ENCODE measurements around the gene STARD13. TPM values are rescaled to one million over a fixed set of nuclear protein-coding genes. Genes with fewer than 3 reads are reported as not detected.

STARD13 gene
- total and polyA plus RNA-seq, 8 donors, result 21.9 to 43.6 (median 24.6) TPM

DNA sequence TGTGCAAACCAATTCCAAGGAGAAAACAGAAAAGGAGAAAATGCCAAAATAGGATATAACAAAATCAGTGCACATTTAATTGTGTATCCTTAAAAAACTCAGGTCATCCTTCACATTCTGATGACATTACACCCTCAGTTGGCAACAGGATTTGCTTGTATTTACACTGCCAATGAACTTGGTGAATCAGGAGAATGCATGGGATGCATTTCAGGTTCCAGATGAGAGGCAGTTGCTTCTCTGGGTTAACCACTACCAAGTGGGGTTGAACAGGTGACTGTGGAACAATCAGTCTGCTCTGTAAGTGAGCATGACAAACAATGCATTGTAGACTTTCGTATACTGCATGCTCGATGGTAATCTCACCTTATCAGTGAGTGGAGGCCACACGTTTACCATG, 79.1 kb downstream of the STARD13 start:
- TF ChIP-seq, protein P1, sequence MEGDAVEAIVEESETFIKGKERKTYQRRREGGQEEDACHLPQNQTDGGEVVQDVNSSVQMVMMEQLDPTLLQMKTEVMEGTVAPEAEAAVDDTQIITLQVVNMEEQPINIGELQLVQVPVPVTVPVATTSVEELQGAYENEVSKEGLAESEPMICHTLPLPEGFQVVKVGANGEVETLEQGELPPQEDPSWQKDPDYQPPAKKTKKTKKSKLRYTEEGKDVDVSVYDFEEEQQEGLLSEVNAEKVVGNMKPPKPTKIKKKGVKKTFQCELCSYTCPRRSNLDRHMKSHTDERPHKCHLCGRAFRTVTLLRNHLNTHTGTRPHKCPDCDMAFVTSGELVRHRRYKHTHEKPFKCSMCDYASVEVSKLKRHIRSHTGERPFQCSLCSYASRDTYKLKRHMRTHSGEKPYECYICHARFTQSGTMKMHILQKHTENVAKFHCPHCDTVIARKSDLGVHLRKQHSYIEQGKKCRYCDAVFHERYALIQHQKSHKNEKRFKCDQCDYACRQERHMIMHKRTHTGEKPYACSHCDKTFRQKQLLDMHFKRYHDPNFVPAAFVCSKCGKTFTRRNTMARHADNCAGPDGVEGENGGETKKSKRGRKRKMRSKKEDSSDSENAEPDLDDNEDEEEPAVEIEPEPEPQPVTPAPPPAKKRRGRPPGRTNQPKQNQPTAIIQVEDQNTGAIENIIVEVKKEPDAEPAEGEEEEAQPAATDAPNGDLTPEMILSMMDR (IDR thresholded peaks at IDR 0.05), result no peak
- no peak for DNase-seq
- Histone ChIP-seq H3K4me3 (no peak overlapping the region), H3K27me3 (no peaks in the 10 kb centered on the region), H3K27ac (peak overlapping the region in 1 of 2 donors; percentile 68), H3K36me3 (no peaks in the 10 kb centered on the region), H3K4me1 (peaks cover 0 to 46% of the 10 kb centered on the region in 2 donors), H3K9me3 (no peaks in the 10 kb centered on the region)
- no peak for ATAC-seq
- intact Hi-C loops (cut with DNase I), result no loop called here

DNA sequence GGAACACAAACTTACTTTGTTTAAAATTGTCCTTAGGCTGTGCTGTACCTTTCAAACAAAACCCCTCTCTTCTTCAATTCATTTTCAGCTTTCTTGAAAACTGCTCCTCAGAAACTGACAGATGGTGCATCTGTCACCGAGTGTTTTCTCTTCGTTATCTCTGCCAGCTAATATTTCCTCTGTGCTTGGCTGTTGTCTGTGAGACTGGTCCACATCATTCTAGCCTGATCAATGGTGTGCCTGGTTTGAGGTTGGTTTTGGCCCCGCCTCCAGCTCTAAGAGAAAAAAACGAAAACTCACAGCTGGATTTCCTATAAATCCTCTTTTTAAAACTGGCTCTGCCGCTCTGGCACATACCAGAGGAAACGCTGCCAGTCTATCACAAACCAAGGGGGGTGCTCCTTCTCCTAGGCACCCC, 79.7 kb downstream of the STARD13 start:
- ATAC-seq (no peak), DNase-seq (no peak)
- peak overlapping the region; percentile 55 to 68 for H3K27ac ChIP-seq
- peaks cover 0 to 46% of the 10 kb centered on the region in 2 donors for H3K4me1 ChIP-seq
- no peaks in the 10 kb centered on the region for H3K27me3 ChIP-seq
- TF ChIP-seq, protein P1 (IDR thresholded peaks at IDR 0.05), result no peak
- peak overlapping the region in 1 of 2 donors; percentile 1 for H3K4me3 ChIP-seq
- no peaks in the 10 kb centered on the region for H3K36me3 ChIP-seq
- no peaks in the 10 kb centered on the region for H3K9me3 ChIP-seq
- intact Hi-C loops (cut with DNase I), result no loop called here

DNA sequence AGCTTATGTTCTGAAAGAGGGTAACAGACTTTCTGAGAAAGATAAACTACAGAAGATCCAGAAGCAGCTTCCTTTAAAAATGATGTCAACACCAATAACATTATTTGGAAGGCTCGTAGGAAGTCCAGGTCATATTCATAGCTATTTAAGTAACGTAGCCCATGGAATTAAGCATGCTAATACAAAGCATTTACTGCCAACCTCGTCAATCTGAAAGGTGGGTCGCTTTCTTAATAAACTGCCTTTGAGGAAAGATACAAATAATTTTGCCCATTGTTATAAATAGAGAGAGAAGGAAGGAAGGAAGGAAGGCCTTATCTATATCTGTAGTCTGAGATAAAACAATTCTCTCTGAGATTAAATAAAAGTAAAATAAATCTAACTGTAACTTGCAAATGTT, 80.3 kb downstream of the STARD13 start:
- Histone ChIP-seq H3K4me1 (peaks cover 0 to 46% of the 10 kb centered on the region in 2 donors), H3K9me3 (no peaks in the 10 kb centered on the region), H3K4me3 (peak overlapping the region in 1 of 2 donors; percentile 1), H3K36me3 (no peaks in the 10 kb centered on the region), H3K27me3 (no peaks in the 10 kb centered on the region), H3K27ac (peak overlapping the region; percentile 55 to 68)
- DNase-seq (no peak), ATAC-seq (no peak)
- TF ChIP-seq, protein P1 (IDR thresholded peaks at IDR 0.05), result no peak
- intact Hi-C loops (cut with DNase I), result no loop called here

DNA sequence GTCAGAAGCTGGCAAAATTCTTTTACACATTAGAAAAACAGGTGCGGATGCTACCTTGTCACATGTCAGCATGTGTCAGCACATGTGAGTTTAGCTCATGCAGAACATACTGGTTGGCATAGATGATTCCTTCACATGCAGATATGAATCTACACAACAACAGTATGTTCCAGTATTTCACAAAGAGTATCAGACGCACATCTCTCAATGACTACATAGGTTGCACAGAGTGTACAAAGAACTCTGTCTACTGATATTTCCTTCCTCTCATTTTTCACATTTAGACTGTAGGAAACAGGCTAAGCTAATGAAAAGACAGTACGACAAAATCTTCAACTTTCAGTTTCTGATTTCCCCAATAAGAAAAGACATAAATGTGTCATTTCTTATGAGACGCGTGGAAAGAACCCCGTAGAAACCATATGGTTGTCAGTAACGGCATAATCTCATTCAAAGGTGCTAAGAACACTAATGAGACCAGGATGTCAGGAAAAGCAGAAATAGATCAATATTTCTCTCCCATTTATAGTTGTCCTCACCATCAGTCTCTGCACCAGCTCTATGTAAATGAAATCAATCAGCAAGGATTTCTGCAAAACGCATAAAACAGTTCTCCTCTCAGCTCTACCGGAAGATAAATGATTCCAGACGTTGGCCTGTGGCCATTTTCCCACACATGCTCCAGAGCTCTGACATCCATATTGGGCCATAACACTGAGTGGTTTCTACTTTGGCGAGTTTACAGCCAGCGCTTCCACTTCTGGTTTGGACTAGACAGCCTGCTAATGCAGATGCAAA, 81.2 kb downstream of the STARD13 start:
- DNase-seq (peak in 2 of 4 donors; percentile 68 to 79), ATAC-seq (peak; percentile 9)
- no peaks in the 10 kb centered on the region for H3K9me3 ChIP-seq
- TF ChIP-seq, protein P1 (IDR thresholded peaks at IDR 0.05), result no peak
- H3K4me3 ChIP-seq, result peak overlapping the region in 1 of 2 donors; percentile 13
- no peaks in the 10 kb centered on the region for H3K27me3 ChIP-seq
- H3K27ac ChIP-seq, result peak overlapping the region; percentile 55 to 68
- intact Hi-C loops (cut with DNase I), result no loop called here
- H3K4me1 ChIP-seq, result peaks cover 0 to 46% of the 10 kb centered on the region in 2 donors
- H3K36me3 ChIP-seq, result no peaks in the 10 kb centered on the region

DNA sequence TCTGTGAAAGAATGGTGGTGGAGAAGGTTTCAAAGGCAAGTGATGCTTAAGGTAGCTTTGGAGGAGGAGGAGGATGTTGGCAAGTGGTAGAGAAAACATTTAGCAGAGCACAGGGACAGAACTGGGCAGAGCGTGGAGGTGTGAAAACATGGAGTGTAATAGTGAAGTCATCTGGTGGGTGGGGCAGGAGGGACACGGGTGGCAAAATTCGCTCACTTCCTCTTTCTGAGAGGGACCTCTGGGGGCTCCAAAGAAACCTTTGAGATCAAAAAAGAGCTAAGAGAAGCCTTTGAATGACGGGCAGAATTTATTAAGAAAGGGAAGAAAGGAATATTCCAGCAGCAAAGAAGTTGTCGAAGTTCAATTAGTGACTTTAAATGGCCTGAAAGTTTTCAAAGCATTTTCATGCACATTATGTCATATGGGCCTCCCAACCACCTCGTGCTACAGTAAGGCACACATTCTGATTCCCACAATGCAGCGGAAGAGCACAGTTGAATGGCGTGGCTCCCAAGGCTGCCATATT, 82.8 kb downstream of the STARD13 start:
- no peaks in the 10 kb centered on the region for H3K36me3 ChIP-seq
- ATAC-seq, result no peak
- H3K4me1 ChIP-seq, result peaks cover 0 to 35% of the 10 kb centered on the region in 2 donors
- TF ChIP-seq, protein P1 (IDR thresholded peaks at IDR 0.05), result no peak
- no peak overlapping the region for H3K27ac ChIP-seq
- no peaks in the 10 kb centered on the region for H3K27me3 ChIP-seq
- H3K4me3 ChIP-seq, result no peak overlapping the region
- no peaks in the 10 kb centered on the region for H3K9me3 ChIP-seq
- intact Hi-C loops (cut with DNase I), result no loop called here
- DNase-seq, result no peak

All from left lung (tissue), 10 donors.